ENCODE results near the gene ABCC1.
"Not testable (repeated sequence)": the region's sequence is repeated elsewhere in the genome, so short reads cannot be mapped to it uniquely, and the experiment has no call there.

ABCC1 gene

GRCh38 chr16:16151315-16151714 is 201.9 kb downstream of the ABCC1 start:
- H3K4me3 Mint-ChIP-seq, result no peak overlapping the region
- no peaks in the 10 kb centered on the region for H3K4me1 Mint-ChIP-seq
- no peak overlapping the region for H3K27ac Mint-ChIP-seq
- ATAC-seq (no peak), DNase-seq (no peak)
- no peaks in the 10 kb centered on the region for H3K27me3 Mint-ChIP-seq
- no peaks in the 10 kb centered on the region for H3K9me3 Mint-ChIP-seq

DNA sequence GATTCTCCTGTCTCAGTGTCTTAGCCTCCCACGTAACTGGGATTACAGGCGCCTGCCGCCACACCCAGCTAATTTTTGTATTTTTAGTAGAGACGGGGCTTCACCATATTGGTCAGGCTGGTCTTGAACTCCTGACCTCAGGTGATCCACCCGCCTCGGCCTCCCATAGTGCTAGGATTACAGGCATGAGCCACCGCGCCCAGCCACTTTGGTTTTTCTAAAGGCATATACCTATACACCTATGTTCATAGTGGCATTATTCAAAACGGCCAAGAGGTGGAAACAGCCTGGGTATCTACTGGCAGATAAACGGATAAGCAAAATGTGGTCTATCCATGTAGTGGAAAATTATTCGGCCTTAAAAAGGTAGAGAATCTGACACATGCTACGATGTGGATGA is 203.6 kb downstream of the ABCC1 start:
- not testable (repeated sequence) for H3K4me1 Mint-ChIP-seq, H3K27me3 Mint-ChIP-seq, ATAC-seq, H3K9me3 Mint-ChIP-seq, H3K4me3 Mint-ChIP-seq, DNase-seq
- H3K27ac Mint-ChIP-seq, result peak overlapping the region in 1 of 2 donors; percentile 3

- H3K9me3 Mint-ChIP-seq, result peaks cover 10 to 17% of the 10 kb centered on the region in 2 donors
- H3K27me3 Mint-ChIP-seq, result no peaks in the 10 kb centered on the region
- H3K4me3 Mint-ChIP-seq, result no peak overlapping the region
- no peak for DNase-seq
- H3K27ac Mint-ChIP-seq, result peak overlapping the region in 1 of 2 donors; percentile 22
- peak; percentile 32 for ATAC-seq
- H3K4me1 Mint-ChIP-seq, result no peaks in the 10 kb centered on the region
Observed at GRCh38 chr16:16154281-16154951, 205.0 kb downstream of the ABCC1 start.

DNA sequence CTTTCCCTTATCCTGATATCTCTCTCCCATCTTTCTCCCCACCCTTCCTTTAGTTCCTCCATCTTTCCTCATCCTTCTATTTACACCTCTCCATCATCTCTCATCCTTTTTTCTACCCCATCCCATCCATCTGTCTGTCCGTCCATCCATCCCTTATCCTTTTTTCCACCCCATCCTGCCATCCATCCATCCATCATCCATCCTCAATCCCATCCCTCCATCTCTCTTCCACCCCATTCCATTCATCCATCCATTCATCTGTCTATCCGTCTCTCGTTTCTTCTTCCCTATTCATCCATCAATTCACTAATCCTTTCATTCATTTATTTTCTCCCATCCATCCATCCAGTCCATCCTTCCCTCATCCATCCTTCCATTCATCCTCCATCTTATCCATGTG is 205.8 kb downstream of the ABCC1 start:
- DNase-seq (no peak), ATAC-seq (no peak)
- H3K4me1 Mint-ChIP-seq, result no peaks in the 10 kb centered on the region
- no peaks in the 10 kb centered on the region for H3K27me3 Mint-ChIP-seq
- H3K4me3 Mint-ChIP-seq, result no peak overlapping the region
- H3K9me3 Mint-ChIP-seq, result peaks cover 15 to 23% of the 10 kb centered on the region in 2 donors
- no peak overlapping the region for H3K27ac Mint-ChIP-seq

DNA sequence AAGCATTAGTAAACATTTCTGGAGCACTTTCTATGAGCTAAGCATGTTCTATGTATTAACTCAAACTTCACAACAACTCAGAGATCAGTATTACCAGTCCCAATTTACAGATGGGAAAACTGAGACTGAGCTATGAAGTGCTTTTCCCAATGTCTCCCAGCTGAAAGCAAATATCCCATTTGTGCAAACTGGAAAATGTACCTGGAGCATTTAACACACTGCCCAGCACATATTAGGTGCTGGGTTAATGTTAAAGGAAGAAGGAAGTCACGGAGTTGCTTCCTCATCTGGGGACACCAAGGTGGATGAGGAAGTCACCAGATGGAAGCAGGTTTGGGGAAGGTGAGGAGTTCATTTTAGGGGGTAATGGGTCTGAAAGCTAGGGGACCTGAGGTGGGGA is 207.8 kb downstream of the ABCC1 start:
- ATAC-seq (no peak), DNase-seq (no peak)
- no peaks in the 10 kb centered on the region for H3K27me3 Mint-ChIP-seq
- H3K9me3 Mint-ChIP-seq, result peaks cover 15 to 24% of the 10 kb centered on the region in 2 donors
- H3K4me1 Mint-ChIP-seq, result no peaks in the 10 kb centered on the region
- H3K4me3 Mint-ChIP-seq, result no peak overlapping the region
- no peak overlapping the region for H3K27ac Mint-ChIP-seq

DNA sequence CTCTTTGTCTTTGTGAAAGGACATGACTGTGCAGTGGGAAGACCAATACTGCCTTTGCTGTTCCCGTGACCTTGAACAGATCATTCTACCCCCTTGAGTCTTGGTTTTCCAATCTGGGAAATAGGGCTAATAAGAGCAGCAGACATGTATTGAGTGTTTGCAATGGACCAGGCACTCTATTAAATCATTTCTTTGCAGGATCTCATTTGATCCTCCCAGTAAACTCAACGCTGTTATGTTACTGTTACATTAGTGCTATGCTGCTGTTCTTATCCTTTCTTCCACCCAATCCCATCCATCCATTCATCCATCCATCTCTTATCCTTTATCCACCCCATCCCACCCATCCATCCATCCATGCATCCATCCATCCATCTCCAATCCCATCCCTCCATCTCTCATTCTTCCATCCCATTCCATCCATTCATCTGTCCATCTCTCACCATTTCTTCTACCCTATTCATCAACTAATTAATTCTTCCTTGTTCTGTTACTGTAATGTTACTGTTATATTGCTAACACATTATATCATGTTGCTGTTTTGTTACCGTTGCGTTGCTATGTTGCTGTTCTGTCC is 208.8 kb downstream of the ABCC1 start:
- no peaks in the 10 kb centered on the region for H3K27me3 Mint-ChIP-seq
- ATAC-seq, result no peak
- H3K4me1 Mint-ChIP-seq, result no peaks in the 10 kb centered on the region
- no peak overlapping the region for H3K27ac Mint-ChIP-seq
- H3K4me3 Mint-ChIP-seq, result no peak overlapping the region
- no peak for DNase-seq
- H3K9me3 Mint-ChIP-seq, result peaks cover 15 to 24% of the 10 kb centered on the region in 2 donors

DNA sequence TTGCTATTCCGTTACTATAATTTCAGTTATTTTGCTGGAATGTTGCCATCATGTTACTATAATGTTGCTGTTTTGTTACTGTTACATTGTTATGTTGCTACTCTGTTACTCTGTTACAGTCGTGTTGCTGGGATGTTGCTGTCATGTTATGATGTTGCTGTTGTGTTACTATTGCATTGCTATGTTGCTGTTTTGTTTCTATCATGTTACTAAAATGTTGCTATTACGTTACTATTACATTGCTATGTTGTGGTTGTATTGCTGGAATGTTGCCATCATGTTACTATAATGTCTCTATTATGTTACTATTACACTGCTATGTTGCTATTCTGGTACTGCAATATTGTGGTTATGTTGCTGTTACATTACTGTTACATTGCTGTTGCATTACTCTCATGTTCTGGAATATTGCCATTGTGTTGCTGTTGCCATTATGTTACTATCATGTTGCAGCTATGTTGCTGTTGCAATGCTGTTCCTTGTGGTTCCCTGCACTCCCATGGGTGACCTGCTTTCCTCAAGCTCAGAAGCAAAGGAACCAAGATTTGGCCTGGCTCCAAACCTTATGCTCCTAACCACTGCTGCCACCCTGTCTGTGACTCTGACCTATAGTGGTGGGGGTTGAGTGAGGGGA is 209.4 kb downstream of the ABCC1 start:
- H3K27ac Mint-ChIP-seq, result no peak overlapping the region
- peaks cover 15 to 24% of the 10 kb centered on the region in 2 donors for H3K9me3 Mint-ChIP-seq
- no peaks in the 10 kb centered on the region for H3K27me3 Mint-ChIP-seq
- H3K4me1 Mint-ChIP-seq, result no peaks in the 10 kb centered on the region
- DNase-seq, result no peak
- no peak overlapping the region for H3K4me3 Mint-ChIP-seq
- no peak for ATAC-seq

DNA sequence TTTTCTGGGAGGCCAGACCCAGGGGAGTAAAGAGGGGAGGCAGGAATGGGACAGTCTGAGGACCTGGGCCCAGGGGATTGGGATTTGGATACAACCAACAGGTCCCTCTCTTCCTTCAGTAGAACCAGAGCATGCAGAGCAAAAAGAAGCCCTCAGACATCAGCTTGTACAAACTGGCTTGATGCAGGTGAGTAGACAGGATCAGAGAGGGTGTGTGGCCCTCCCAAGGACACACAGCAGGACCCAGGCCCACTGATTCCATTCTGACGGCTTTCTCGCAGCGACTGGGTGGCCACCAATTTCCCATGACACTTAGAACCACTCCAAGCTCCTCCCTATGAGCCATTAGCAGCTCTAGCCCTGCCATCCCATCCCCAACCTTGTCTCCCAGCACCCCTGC is 210.2 kb downstream of the ABCC1 start:
- H3K4me3 Mint-ChIP-seq, result no peak overlapping the region
- no peaks in the 10 kb centered on the region for H3K4me1 Mint-ChIP-seq
- peaks cover 15 to 24% of the 10 kb centered on the region in 2 donors for H3K9me3 Mint-ChIP-seq
- DNase-seq (no peak), ATAC-seq (no peak)
- no peaks in the 10 kb centered on the region for H3K27me3 Mint-ChIP-seq
- no peak overlapping the region for H3K27ac Mint-ChIP-seq

- DNase-seq, result no peak
- H3K4me3 Mint-ChIP-seq, result no peak overlapping the region
- H3K27me3 Mint-ChIP-seq, result no peaks in the 10 kb centered on the region
- no peaks in the 10 kb centered on the region for H3K4me1 Mint-ChIP-seq
- peaks cover 15 to 24% of the 10 kb centered on the region in 2 donors for H3K9me3 Mint-ChIP-seq
- no peak overlapping the region for H3K27ac Mint-ChIP-seq
- ATAC-seq, result no peak
Observed at GRCh38 chr16:16161319-16161718, 211.9 kb downstream of the ABCC1 start.

DNA sequence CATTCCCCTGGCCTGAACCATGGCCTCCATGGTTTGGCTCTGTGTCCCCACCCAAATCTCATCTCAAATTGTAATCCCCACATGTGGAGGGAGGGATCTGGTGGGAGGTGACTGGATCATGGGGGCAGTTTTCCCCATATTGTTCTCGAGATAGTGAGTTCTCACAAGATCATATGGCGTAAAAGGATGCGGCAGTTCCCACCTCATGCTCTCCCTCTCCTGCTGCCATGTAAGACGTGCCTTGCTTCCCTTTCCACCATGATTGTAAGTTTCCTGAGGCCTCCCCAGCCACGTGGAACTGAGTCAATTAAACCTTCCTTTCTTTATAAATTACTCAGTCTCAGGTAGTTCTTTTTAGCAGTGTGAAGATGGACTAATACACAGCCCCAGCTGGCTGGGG is 212.4 kb downstream of the ABCC1 start:
- not testable (repeated sequence) for ATAC-seq, DNase-seq, H3K27ac Mint-ChIP-seq, H3K27me3 Mint-ChIP-seq, H3K4me1 Mint-ChIP-seq, H3K4me3 Mint-ChIP-seq
- H3K9me3 Mint-ChIP-seq, result peaks cover 15 to 24% of the 10 kb centered on the region in 2 donors

GRCh38 chr16:16162591-16162990 is 213.2 kb downstream of the ABCC1 start:
- no peak for DNase-seq
- ATAC-seq, result no peak
- no peaks in the 10 kb centered on the region for H3K27me3 Mint-ChIP-seq
- peak overlapping the region in 1 of 2 donors; percentile 57 for H3K27ac Mint-ChIP-seq
- peaks cover 15 to 19% of the 10 kb centered on the region in 2 donors for H3K9me3 Mint-ChIP-seq
- H3K4me3 Mint-ChIP-seq, result no peak overlapping the region
- no peaks in the 10 kb centered on the region for H3K4me1 Mint-ChIP-seq

- ATAC-seq (no peak), DNase-seq (no peak)
- H3K9me3 Mint-ChIP-seq, result peaks cover 14 to 17% of the 10 kb centered on the region in 2 donors
- no peaks in the 10 kb centered on the region for H3K27me3 Mint-ChIP-seq
- no peaks in the 10 kb centered on the region for H3K4me1 Mint-ChIP-seq
- H3K27ac Mint-ChIP-seq, result no peak overlapping the region
- H3K4me3 Mint-ChIP-seq, result no peak overlapping the region
Observed at GRCh38 chr16:16163109-16163508, 213.7 kb downstream of the ABCC1 start.

DNA sequence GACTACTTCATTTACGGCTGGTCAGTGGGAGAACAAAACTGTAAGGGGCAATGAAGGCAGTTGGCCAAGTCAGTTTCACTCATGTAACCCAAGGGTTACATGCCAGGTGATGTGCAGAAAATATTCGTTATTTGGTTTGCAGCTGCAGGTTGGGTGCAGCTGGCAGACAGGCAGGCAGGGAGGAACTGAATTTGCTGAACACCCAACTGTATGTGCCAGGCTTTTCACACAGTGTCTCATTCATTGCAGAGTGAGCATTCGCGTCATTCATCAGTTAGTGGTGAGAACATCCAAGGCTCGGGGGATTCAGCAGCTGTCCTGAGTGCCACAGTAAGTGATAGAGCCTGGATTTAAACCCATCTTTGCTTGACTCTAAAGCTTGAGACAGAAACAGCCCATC is 214.2 kb downstream of the ABCC1 start:
- H3K9me3 Mint-ChIP-seq, result peaks cover 10 to 12% of the 10 kb centered on the region in 2 donors
- no peak for ATAC-seq
- H3K27ac Mint-ChIP-seq, result no peak overlapping the region
- DNase-seq, result no peak
- no peaks in the 10 kb centered on the region for H3K27me3 Mint-ChIP-seq
- no peaks in the 10 kb centered on the region for H3K4me1 Mint-ChIP-seq
- H3K4me3 Mint-ChIP-seq, result no peak overlapping the region

- ATAC-seq (no peak), DNase-seq (no peak)
- no peak overlapping the region for H3K27ac Mint-ChIP-seq
- H3K4me3 Mint-ChIP-seq, result no peak overlapping the region
- peaks cover 4 to 7% of the 10 kb centered on the region in 2 donors for H3K9me3 Mint-ChIP-seq
- H3K27me3 Mint-ChIP-seq, result no peaks in the 10 kb centered on the region
- H3K4me1 Mint-ChIP-seq, result no peaks in the 10 kb centered on the region
Observed at GRCh38 chr16:16164243-16164642, 214.8 kb downstream of the ABCC1 start.

- no peaks in the 10 kb centered on the region for H3K4me1 Mint-ChIP-seq
Observed at GRCh38 chr16:16166085-16166484, 216.7 kb downstream of the ABCC1 start.

GRCh38 chr16:16166949-16167348 is 217.5 kb downstream of the ABCC1 start:
- H3K9me3 Mint-ChIP-seq, result peaks cover 0 to 5% of the 10 kb centered on the region in 2 donors
- no peaks in the 10 kb centered on the region for H3K27me3 Mint-ChIP-seq
- H3K27ac Mint-ChIP-seq, result no peak overlapping the region
- H3K4me1 Mint-ChIP-seq, result no peaks in the 10 kb centered on the region
- H3K4me3 Mint-ChIP-seq, result no peak overlapping the region
- DNase-seq, result no peak
- no peak for ATAC-seq

More at GRCh38 chr16:16166085-16166484, 216.7 kb downstream of the ABCC1 start:
- Mint-ChIP-seq H3K4me3 (no peak overlapping the region), H3K27me3 (no peaks in the 10 kb centered on the region), H3K27ac (no peak overlapping the region), H3K9me3 (no peaks in the 10 kb centered on the region)
- no peak for DNase-seq
- ATAC-seq, result no peak
